CD14-positive monocyte (primary cell): ENCODE results near the gene TBC1D32. TPM values are rescaled to one million over a fixed set of nuclear protein-coding genes. Genes with fewer than 3 reads are reported as not detected.

ENCODE experiments used
- DNase-seq, 3 donors: peaks; one replicate each; pipeline ENCODE4 v3.0.0-alpha.2; 2011 to 2022
- H2AFZ ChIP-seq: 2 replicates; pipeline ENCODE4 v1.6.0; 2012; ENCODE audit warnings: mild to moderate bottlenecking, low read depth, low read length, inconsistent platforms; ENCODE audit not compliant: insufficient read depth, poor library complexity, severe bottlenecking
- H3K27ac ChIP-seq, 2 donors: 1 replicate in 1 of 2; 2 replicates in 1 of 2; pipeline ENCODE4 v1.5.1; 2012 to 2013; ENCODE audit warnings: low read length in 2 of 2, control low read depth in 1 of 2, inconsistent platforms in 1 of 2, low read depth in 1 of 2, mild to moderate bottlenecking in 1 of 2
- H3K27me3 ChIP-seq, 2 donors: one replicate each; pipeline versions ENCODE4 v1.6.0 to v1.6.1; 2011 to 2013; ENCODE audit warnings: low read length in 2 of 2; ENCODE audit not compliant: control insufficient read depth in 2 of 2, insufficient read depth in 2 of 2
- H3K36me3 ChIP-seq, 2 donors: replicated peaks in 1 of 2; 1 replicate in 1 of 2; 2 replicates in 1 of 2; pipeline versions ENCODE4 v1.5.1 to v1.6.1; 2012 to 2013; ENCODE audit warnings: low read length in 2 of 2, control low read depth in 1 of 2, inconsistent platforms in 1 of 2, mild to moderate bottlenecking in 1 of 2; ENCODE audit not compliant: insufficient read depth in 2 of 2, control insufficient read depth in 1 of 2
- H3K4me1 ChIP-seq, 2 donors: 1 replicate in 1 of 2; 2 replicates in 1 of 2; pipeline versions ENCODE4 v1.5.1 to v1.6.1; 2012 to 2013; ENCODE audit warnings: low read length in 2 of 2, control low read depth in 1 of 2, inconsistent platforms in 1 of 2, mild to moderate bottlenecking in 1 of 2, moderate library complexity in 1 of 2; ENCODE audit not compliant: insufficient read depth in 2 of 2, control insufficient read depth in 1 of 2
- H3K4me2 ChIP-seq: replicated peaks from 2 replicates; pipeline ENCODE3; 2012; ENCODE audit warnings: low read length, moderate library complexity, mild to moderate bottlenecking; ENCODE audit not compliant: poor library complexity, severe bottlenecking; ENCODE audit errors: extremely low read depth
- H3K4me3 ChIP-seq, 3 experiments: fragments of 200-600 bp in 1 of 3; sonication (generic) in 1 of 3; replicated peaks in 1 of 3; 1 replicate in 2 of 3; 2 replicates in 1 of 3; pipeline ENCODE4 v1.5.1; 2011 to 2013; ENCODE audit warnings: low read length in 3 of 3, mild to moderate bottlenecking in 3 of 3, control low read depth in 2 of 3, low read depth in 2 of 3, inconsistent platforms in 1 of 3, moderate library complexity in 1 of 3
- H3K79me2 ChIP-seq: 2 replicates; pipeline ENCODE4 v1.6.0; 2012; ENCODE audit warnings: mild to moderate bottlenecking, control low read depth, inconsistent platforms, low read length, moderate library complexity; ENCODE audit not compliant: insufficient read depth
- H3K9ac ChIP-seq: 2 replicates; pipeline ENCODE4 v1.6.0; 2017; ENCODE audit warnings: low read length, mild to moderate bottlenecking; ENCODE audit not compliant: insufficient read depth, poor library complexity, severe bottlenecking
- H3K9me3 ChIP-seq, 2 donors: replicated peaks in 1 of 2; 1 replicate in 1 of 2; 2 replicates in 1 of 2; pipeline versions ENCODE4 v1.5.1 to v1.6.1; 2012 to 2013; ENCODE audit warnings: low read length in 2 of 2, control low read depth in 1 of 2; ENCODE audit not compliant: control insufficient read depth in 1 of 2, insufficient read depth in 1 of 2
- H4K20me1 ChIP-seq: 2 replicates; pipeline ENCODE4 v1.6.0; 2012; ENCODE audit warnings: mild to moderate bottlenecking, low read length, control low read depth, moderate library complexity; ENCODE audit not compliant: insufficient read depth
- H3K27ac Mint-ChIP-seq, 7 donors: one replicate each; pipeline ENCODE4 v1.8.0; 2020; ENCODE audit warnings: mild to moderate bottlenecking in 7 of 7, mixed read lengths in 7 of 7, moderate library complexity in 6 of 7, inconsistent platforms in 2 of 7
- H3K27me3 Mint-ChIP-seq, 3 donors: one replicate each; pipeline ENCODE4 v1.8.0; 2021 to 2022; ENCODE audit warnings: low read depth in 3 of 3, mild to moderate bottlenecking in 3 of 3, mixed read lengths in 3 of 3, moderate library complexity in 3 of 3, inconsistent platforms in 1 of 3
- H3K36me3 Mint-ChIP-seq, 2 donors: one replicate each; pipeline ENCODE4 v1.8.0; 2020; ENCODE audit warnings: mixed read lengths in 2 of 2, inconsistent platforms in 1 of 2, mild to moderate bottlenecking in 1 of 2
- H3K4me1 Mint-ChIP-seq: one replicate; pipeline ENCODE4 v1.8.0; 2020; ENCODE audit warnings: mild to moderate bottlenecking, mixed read lengths
- H3K4me3 Mint-ChIP-seq, 2 donors: one replicate each; pipeline ENCODE4 v1.8.0; 2020; ENCODE audit warnings: mild to moderate bottlenecking in 2 of 2, mixed read lengths in 2 of 2, moderate library complexity in 1 of 2
- H3K9me3 Mint-ChIP-seq, 7 donors: one replicate each; pipeline ENCODE4 v1.8.0; 2020 to 2022; ENCODE audit warnings: mixed read lengths in 7 of 7, mild to moderate bottlenecking in 6 of 7, moderate library complexity in 6 of 7, inconsistent platforms in 2 of 7
- CTCF ChIP-seq: fragments of 200-600 bp; IDR thresholded peaks from one replicate; pipeline ENCODE4 v1.8.0; 2022; ENCODE audit warnings: antibody characterized with exemption, mild to moderate bottlenecking
- WGBS: methylation state at CpG from one replicate; pipeline ENCODE4 v1.1.5; 2013; ENCODE audit warnings: missing lambda C conversion rate; ENCODE audit not compliant: insufficient coverage; 5-methylcytosine and 5-hydroxymethylcytosine counted together
- intact Hi-C, 2 donors: fragments of 100-400 bp; cut with micrococcal nuclease; formaldehyde crosslinking; loops; one replicate each; pipeline versions ENCODE4 v1.15.0 to v1.15.1; 2023
- polyA plus RNA-seq, 3 donors: library from polyadenylated mRNA; depleted of rRNA in 1 of 3; unstranded in 2 of 3; stranded (reverse) in 1 of 3; fragments of 300-500 nt in 2 of 3; fragments of >200 nt in 1 of 3; fragmentation: Illumina TruSeq in 2 of 3; gene quantifications; 1 replicate in 2 of 3; 2 replicates in 1 of 3; pipeline ENCODE4 v1.2.3, GENCODE V29; 2012 to 2021

Gene TBC1D32
- polyA plus RNA-seq, 3 donors: 0.23 to 0.64 TPM; not detected in 1

- TF ChIP-seq CTCF: no peak
- Histone ChIP-seq H3K27ac (no peak overlapping the region), H4K20me1 (no peaks in the 10 kb centered on the region), H3K4me2 (no peak overlapping the region), H2AFZ (no peak overlapping the region), H3K4me3 (no peak overlapping the region), H3K79me2 (no peaks in the 10 kb centered on the region), H3K9ac (no peak overlapping the region), H3K36me3 (no peaks in the 10 kb centered on the region), H3K4me1 (no peaks in the 10 kb centered on the region), H3K27me3 (no peaks in the 10 kb centered on the region), H3K9me3 (peaks cover 0 to 7% of the 10 kb centered on the region in 2 donors)
- intact Hi-C loops: no loop called here
- H3K27me3 Mint-ChIP-seq: no peaks in the 10 kb centered on the region
- H3K9me3 Mint-ChIP-seq: peaks cover 0 to 15% (median 3%) of the 10 kb centered on the region in 7 donors
- H3K36me3 Mint-ChIP-seq: no peaks in the 10 kb centered on the region
- H3K4me3 Mint-ChIP-seq: no peak overlapping the region
- no CpG with 5 or more reads among the region's 2 CpGs for WGBS
- no peak for DNase-seq
- no peak overlapping the region for H3K27ac Mint-ChIP-seq
- no peaks in the 10 kb centered on the region for H3K4me1 Mint-ChIP-seq
Observed at GRCh38 chr6:121242386-121242785, 91.9 kb downstream of the TBC1D32 start.

- H3K36me3 Mint-ChIP-seq: peaks cover 3 to 5% of the 10 kb centered on the region in 2 donors
- intact Hi-C loops: no loop called here
Observed at GRCh38 chr6:121237859-121238258, 96.4 kb downstream of the TBC1D32 start.

More at GRCh38 chr6:121237859-121238258, 96.4 kb downstream of the TBC1D32 start:
- no CpG with 5 or more reads among the region's 1 CpG for WGBS
- no peak for DNase-seq
- Histone ChIP-seq H3K27me3 (no peaks in the 10 kb centered on the region), H4K20me1 (no peaks in the 10 kb centered on the region), H3K4me3 (no peak overlapping the region), H3K27ac (no peak overlapping the region), H3K4me2 (no peak overlapping the region), H3K4me1 (no peaks in the 10 kb centered on the region), H3K36me3 (no peaks in the 10 kb centered on the region), H3K9me3 (peaks cover 0 to 8% of the 10 kb centered on the region in 2 donors), H3K9ac (no peak overlapping the region), H3K79me2 (no peaks in the 10 kb centered on the region), H2AFZ (no peak overlapping the region)
- TF ChIP-seq CTCF: no peak
- no peak overlapping the region for H3K4me3 Mint-ChIP-seq
- H3K4me1 Mint-ChIP-seq: no peaks in the 10 kb centered on the region
- peaks cover 2 to 20% (median 7%) of the 10 kb centered on the region in 7 donors for H3K9me3 Mint-ChIP-seq
- no peak overlapping the region for H3K27ac Mint-ChIP-seq
- H3K27me3 Mint-ChIP-seq: no peaks in the 10 kb centered on the region
